HT-29 (cell line): ENCODE results near the gene ZFYVE28. TPM values are rescaled to one million over a fixed set of nuclear protein-coding genes. Genes with fewer than 3 reads are reported as not detected.
"Not testable (repeated sequence)": the region's sequence is repeated elsewhere in the genome, so short reads cannot be mapped to it uniquely, and the experiment has no call there.

ENCODE experiments used
- DNase-seq: peaks from one replicate; pipeline ENCODE4 v3.0.0-alpha.2; 2015; ENCODE audit warnings: low spot score
- total RNA-seq: library from RNA; depleted of rRNA; stranded (reverse); fragments of >200 nt; shearing (Covaris generic); gene quantifications from 2 replicates; pipeline ENCODE4 v1.2.3, GENCODE V29; 2014

The ZFYVE28 gene
- total RNA-seq, 1 experiment from 2014 or later: 2.0 TPM

DNA sequence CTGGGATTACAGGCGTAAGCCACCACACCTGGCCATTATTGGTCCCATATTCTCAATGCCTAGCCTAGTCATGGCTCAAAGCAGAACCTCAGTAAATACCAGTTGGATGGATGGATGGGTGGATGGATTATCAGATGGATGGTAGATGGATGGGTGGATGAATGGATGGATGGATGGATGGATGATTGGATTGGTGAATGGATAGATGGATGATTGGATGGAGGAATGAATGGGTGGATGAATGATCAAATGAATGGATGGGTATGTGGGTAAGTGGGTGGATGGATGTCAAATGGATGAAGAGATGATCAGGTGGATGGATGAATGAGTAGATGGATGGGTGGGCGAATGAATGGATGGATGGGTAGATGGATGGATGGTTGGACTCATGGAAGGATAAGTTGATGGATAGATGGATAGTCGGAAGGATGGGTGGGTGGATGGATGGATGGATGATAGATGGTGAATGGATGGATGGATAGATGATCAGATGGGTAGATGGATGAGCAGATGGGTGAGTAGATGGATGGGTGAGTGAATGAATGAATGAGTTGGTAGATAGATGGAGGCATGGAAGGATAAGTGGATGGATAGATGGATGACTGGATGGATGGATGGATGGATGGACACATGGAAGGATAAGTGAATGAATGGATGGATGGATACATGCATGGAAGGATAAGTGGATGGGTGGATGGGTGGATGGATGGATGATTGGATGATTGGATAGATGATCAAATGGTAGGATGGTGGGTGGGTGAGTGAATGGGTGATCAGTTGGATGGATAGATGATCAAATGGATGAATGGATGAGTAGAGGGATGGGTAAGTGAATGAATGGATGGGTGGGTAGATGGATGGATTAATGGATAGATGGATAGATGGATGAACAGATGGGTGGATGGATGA, 28.5 kb upstream of the ZFYVE28 start:
- DNase-seq: no peak

DNA sequence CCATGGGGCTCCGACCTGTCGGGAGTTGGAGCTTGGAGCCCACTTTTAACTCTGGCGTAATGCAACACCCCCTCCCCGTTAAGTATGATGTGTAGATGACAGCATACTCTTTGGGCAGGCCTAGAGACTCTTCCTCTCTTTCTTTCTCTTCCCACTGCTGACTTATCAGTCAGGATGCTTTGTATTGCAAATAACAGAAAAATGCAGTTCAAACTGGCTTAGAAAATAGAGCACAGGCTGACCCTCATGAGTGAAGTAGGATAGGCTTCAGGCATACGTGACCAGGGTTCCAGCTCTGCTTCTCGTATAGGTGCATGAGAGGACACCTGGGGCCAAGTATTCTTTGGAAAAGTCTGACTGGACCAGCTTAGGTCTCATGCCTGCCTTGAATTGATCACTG, 27.1 kb upstream of the ZFYVE28 start:
- no peak for DNase-seq

DNA sequence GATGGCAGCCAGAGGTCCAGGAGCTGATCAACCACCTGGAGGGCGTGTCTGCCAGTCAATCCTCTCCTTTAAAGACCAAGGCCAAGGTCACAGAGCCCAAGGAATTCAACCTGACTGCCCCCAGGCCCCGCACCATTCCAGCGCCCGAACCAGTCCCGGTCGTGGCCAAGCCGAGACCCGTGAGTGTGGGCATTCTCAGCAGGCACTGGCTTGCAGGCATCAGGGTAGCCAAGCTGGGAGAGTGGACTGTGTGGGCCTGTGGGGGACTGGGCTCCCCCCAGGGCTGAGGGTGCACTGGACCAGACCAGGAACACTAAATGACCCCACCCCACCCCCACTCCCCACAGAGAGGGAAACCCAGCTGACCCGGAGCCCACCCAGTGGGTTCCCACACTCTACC, 26.7 kb upstream of the ZFYVE28 start:
- DNase-seq: no peak

DNA sequence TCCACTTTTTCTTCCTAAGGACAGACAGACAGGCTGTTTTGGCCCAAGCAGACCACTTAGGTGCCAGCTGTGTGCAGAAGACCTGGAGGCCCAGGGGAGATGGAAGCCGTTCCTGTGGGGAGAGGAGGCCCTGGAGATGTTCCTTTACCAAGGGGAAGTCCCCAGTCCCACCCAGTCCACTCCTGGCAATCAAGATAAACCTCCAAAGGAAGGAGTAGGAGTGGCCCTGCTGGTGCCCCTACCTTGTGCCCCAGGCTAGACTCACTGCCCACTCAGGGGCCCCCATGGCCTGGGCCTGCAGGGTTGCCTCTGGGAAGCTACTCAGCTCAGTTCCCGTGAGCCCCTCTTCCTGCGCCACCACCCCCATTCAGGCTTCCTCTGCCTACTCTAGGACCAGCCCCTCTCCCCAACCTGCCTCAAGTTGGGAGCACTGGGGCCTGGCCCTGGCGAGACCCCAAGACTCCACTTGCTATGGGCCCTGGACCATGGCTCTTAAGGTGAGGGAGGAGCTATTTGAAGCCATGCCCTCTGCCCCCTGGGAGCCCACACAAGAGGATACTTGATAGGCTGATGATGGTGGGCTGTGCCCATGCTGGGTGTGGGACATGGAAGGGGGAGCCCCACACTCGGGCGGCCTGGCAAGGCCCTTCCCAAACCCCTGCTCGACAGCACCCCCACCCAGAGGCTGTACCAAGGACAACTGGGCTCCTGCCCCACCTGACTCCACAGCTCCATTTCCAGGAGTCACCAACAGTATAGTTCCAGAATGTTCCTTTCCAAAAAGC, 25.7 kb upstream of the ZFYVE28 start:
- no peak for DNase-seq

DNA sequence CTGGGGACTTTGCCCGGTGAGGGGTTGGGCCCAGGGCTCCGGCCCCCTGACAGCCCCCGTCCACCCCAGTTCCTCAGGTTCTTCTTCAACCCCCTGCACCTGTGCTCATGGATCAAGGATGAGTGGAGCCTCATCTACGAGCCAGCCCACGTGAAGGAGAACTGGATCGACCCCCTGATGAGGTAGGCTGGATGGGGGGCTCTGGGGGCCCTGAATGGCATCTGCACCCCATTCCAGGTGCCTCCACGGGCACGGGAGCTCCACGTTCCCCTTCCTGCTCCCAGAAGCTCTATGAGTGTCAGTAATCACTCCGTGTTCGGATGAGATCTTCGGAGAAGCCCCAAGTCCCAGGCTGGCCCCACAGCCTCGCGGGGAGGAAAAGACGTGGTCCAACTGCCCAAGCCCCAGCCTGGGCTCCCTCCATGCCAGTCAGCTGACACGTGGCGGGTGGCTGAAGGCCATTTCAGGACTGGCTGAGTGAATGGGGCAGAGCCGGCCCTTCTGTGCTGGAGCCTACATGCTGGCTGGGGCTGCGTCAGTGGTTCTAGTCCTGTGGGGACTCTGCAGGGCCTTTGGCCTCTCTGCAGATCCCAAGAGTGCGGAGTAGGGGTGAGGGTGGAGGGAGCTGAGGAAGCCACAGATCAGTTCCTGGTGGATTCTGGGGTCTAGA, 24.8 kb upstream of the ZFYVE28 start:
- no peak for DNase-seq

DNA sequence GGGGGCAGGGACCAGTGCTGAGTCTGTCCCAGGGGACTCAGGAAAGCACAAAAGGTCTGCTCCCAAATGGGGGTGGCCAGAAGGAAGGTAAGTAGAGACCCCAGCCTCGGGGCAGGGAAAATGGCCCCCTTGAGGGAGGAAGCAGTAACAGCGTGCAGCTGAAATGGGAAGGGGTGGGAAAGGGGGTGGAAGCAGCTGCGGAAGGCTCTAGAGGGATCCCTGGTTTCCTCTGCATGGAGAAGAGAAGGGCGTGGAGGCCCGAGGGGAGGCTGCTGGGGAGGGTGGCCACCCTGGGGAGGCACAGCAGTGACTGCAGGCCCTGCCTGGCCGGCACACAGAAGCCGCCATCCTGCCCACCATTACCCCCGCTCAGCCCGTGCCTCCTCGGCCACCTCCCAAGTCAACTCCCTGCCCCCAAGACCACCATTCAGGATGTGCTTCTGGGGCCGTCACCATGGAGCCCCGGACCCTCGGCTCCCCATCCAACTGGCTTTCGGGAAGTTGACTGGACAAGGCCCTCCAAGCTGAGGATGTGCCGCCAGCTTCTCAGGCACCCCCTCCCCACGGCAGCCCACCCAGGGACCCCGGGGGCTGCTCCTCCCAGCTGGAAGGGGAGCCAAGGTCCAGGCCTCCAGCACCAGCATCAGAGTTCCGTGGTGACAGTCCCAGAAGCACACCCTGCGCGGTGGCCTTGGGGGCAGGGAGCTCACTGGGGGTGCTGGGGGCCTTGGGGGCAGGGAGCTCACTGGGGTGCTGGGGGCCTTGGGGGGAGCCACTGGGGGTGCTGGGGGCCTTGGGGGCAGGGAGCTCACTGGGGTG, 23.9 kb upstream of the ZFYVE28 start:
- DNase-seq: no peak

DNA sequence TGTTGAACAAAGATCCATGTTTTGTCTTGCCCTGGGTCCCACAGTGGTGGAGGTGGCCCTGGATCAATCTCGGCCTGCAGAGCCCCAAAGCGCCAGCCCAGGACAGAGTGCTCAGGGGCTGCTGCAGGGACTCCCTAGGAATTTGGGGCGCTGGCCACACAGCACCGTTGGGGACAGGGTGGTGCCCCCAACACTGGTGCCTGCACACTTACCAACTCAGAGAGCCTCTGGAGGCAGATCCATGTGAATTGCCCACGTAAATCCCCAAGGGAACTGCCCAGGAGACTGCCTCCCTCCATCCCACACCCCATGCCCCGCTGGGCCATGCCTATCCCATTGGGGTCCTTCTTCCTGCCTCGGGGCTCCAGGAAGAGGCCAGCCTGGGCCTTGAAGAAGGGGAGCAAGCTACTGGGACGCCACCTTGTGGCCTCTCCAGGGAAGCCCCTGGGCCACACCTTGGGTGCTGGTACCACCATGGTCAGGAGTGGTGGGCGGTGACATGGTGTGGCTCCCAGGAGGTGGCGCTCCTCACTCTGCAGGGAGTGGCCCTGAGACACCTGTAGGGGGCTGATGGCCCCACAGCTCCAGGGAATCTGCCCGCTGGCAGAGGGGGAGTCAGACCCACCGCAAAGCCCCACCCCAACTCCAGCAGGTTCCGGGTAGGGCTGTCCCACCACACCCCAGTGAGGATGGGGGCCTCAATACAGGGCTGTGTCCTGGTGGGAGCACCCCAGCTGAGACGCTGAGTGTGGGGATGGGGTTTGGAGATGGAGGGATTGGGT, 23.1 kb upstream of the ZFYVE28 start:
- DNase-seq: peak; percentile 75

DNA sequence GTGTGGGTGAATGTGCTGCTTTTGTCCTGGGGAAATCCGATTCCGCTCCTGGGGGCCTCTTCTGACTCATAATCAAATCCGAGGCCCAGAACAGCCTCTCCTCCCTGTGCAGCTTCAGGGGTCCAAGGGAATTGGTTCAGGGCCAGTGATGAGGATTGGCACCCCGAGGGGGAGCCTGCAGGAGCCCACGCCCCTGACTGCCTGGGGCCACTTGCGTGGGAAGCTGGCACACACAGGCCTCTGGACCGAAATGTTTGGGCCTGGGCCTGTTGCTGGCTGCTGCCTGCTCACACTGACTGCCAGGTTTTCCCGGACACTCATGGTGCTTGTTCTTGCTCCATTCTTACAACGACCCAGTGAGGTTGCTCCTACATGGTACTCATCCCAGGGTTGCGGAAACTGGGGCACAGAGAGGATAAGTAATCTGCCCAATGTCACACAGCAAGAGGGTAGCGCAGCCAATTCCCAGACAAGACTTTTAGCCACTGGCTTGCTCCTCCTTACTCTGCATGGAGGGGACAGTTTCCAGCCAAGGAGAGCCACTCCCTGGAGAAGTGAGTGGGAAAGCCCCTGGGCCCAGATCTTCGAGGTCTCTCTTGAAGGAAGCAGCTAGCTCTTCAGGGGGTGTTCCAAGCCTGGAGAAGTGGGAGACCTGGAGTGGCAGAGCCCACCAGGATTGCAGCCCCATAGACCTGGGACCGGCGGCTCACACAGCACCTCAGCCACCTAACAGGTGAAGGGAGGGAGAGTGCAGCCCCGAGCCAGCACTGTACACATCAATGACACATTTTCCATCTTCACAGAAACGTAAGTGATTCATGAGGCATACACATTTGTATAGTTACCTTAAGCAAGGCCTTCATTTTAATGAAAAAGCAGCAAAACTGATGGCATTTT, 20.6 kb upstream of the ZFYVE28 start:
- no peak for DNase-seq

DNA sequence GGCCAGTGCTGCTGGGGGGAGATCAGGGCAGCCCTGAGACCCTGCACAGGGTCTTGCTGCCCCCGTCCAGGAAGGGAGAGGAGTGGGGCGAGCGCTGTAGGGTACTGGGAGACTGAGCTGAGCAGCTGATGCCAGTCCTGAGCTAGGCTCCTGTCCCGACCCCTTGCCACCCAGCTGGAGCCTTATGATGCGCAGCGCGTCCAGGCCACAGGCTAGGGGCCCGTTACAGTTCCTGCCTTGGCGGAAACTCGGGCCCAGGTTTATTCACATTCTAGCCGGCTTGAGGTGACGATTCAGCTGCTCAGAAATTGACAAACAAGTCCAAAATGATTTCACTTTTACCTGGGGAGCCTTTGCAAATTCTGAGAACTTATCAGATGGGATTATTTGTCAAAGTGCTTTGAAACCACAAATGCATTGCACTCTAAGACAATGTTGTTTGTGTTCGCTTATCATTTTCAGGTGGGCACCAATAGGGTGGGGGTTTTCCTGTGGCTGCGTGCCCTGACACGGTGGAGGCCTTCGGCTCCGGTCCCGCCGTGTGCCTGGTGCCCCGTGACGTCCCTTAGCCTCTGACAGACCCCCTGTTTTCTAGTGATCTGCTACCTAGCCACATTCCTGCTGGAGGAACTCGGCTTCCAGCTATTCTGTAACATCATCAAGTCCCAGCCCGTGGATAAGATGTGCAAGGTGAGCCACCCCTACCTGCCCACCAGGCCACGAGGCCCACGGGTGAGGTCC, 19.2 kb upstream of the ZFYVE28 start:
- DNase-seq: no peak

DNA sequence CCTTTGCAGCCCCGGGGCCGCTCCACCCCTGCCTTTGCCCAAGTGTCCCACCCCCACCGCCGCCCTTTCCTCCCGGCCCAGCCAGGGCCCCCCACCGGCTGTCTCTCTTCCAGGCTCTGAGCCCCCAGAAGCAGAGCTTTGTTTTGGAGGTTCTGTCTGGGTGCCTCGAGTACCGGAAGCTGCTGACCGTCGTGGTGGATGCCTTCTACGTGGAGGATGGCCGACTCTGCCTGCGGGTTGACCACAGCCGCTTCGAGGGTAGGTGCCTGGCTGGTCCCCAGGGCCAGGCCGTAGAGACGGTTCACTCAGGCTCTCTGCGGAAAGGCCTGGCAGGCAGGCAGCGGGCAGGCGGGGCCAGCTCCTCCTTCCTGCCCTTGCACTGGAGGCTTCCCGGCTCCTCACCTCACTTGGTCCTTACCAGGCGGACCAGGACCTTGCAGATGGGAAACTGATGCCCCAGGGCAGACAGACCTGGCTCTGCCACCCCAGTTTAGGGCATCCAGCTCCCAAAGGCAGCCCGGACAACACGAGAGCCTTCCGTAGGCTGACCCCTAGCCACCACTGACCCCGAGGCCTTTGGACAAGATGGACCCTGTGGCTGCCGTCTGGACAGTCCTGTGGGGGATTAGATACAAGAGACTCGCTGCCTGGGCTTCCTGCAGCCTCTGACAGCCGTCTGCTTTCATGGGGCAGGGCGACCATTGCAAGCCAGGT, 18.5 kb upstream of the ZFYVE28 start:
- DNase-seq: no peak

DNA sequence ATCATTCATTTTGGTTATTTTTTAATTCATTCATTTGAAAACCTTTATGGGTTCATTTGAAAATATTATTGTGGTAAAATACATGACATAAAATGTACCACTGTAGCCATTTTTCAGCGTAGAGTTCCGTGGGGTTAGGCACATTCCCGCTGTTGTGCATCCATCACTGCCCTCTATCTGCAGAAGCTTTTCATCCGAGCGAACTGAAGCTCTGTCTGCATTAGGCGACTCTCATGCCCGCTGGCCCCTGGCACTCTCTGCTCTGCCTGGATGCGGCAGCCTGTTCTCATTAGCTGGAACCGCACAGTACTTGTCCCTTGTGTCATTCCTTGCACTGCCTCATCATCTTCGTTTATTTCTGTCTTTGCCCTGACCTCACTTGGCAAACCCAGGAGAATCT, 17.9 kb upstream of the ZFYVE28 start:
- DNase-seq: peak; percentile 47

DNA sequence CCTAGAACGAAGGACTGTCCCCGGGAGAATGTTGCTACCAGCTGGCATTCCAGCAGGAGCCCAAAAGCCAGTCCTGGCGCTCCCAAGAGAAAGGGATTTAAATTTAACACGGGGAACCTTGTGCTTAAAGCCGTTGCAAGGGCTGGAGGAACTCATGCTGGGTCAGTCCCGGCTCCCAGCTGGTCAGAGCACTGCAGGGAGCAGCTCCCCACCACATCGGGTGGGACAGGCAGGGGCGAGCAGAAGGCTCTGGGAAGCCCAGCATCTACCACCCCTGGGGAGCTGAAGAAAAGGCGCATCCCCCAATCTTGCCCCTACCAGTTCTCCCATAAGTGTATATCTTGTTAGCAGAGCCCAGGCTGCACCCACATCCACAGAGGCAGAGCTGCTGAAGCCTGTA, 16.0 kb upstream of the ZFYVE28 start:
- no peak for DNase-seq

DNA sequence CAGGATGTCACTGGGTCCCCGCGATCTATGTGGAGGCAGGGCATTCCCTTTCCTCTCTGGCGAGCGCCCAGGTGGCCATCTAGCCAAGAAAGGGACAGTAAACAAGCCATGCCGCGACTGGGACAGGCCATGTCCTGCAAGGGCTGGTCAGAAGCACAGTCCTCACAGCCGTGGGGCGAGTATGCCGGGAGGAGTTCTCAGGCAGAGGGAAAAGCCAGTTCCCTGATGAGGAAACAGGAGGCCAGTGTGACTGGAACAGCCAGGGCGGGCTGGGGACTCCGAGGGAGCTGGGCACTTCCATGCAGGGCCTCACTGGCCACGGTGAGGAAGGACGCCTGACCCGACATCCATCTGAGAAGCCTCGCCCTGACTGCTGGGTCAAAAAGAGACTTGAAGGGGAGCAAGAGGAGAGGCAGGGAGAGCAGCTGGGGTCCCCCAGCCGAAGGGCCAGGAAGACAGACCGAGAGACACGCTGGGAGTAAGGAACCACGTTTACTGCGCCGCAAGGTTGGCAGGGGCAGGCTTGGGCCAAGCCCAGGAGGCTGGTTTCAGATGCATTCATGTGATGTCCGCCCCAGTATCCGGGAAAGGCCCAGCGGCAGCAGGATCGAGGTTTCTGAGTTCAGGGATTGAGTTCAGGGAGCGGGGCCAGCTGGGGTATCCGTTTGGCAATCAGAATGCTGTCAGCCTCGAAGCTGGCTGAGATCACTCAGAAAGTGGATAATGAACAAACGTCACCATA, 15.3 kb upstream of the ZFYVE28 start:
- DNase-seq: no peak

DNA sequence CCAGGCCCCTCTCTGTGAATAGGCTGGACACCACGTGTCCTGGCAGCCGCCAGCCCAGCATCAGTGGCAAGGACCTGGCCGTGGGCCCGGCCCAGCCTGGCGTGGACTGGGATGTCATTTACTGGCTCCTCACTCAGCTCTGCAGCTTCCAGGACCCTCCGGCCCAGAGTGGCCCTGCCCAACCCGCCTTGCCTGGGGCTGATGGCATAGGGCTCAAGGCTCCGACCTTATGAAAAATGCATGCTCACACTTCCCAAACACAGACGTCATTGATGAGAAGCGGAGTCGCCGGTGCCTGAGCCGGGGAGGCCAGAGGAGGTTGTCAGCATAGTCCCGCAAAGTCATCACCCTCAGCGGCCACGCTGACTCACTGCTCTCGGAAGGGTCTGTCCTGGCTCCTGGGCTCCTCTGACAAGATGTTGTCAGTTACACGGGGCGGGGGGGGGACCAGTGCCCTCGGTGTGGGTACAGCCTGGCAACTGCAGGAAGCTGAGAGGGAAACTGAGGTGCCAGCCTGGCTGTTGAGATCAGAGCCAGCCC, 14.6 kb upstream of the ZFYVE28 start:
- no peak for DNase-seq

DNA sequence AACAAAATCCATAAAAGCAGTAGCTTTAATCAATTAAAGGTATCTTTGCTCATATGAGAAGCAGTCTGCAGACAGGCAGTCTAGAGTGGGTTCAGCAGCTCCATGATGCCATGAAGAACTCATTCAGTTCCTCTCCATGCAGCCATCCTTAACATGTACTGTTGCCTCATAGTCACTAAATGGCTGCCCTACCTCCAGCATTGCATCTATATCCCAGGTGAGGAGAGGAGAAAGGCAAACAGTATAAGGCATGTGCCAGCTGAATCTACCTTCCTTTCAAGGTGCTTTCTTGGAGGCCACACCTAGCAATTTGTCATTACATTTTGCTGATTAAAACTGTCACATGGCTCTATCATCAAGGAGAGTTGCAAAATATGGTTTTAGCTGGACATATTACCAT, 13.6 kb upstream of the ZFYVE28 start:
- DNase-seq: no peak

DNA sequence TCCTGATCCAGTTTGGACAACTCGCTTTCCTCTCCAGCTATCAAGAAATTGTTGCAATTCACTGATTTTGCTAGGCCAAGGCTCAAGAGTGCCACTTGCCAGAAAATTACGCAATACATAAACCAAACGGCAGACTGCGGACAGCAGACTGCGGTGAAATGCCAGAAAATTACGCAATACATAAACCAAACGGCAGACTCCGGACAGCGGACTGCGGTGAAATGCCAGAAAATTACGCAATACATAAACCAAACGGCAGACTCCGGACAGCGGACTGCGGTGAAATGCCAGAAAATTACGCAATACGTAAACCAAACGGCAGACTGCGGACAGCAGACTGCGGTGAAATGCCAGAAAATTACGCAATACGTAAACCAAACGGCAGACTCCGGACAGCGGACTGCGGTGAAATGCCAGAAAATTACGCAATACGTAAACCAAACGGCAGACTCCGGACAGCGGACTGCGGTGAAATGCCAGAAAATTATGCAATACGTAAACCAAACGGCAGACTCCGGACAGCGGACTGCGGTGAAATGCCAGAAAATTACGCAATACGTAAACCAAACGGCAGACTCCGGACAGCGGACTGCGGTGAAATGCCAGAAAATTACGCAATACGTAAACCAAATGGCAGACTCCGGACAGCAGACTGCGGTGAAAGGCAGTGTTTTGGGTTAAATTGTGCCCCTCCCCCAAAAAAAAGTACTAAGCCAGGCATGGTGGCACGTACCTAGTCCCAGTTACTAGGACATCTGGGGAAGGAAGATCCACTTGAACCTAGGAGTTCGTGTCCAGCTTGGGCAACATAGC, 11.7 kb upstream of the ZFYVE28 start:
- DNase-seq: not testable (repeated sequence)
